Naive B cell (primary cell): Measurements from ENCODE around the gene LRFN3. TPM values are rescaled to one million over a fixed set of nuclear protein-coding genes. Genes with fewer than 3 reads are reported as not detected.

Source experiments
- ATAC-seq, 2 donors: fragments of 150-1000 bp; cut with Tn5 transposase; 2 replicates each; pipeline ENCODE4 v1.10.0; 2021; ENCODE audit warnings: low read depth in 2 of 2, mild to moderate bottlenecking in 2 of 2, moderate library complexity in 2 of 2
- DNase-seq: peaks from one replicate; pipeline ENCODE4 v3.0.0; 2022
- H3K27ac Mint-ChIP-seq, 6 donors: one replicate each; pipeline ENCODE4 v1.8.0; 2020 to 2022; ENCODE audit warnings: mild to moderate bottlenecking in 6 of 6, mixed read lengths in 6 of 6, moderate library complexity in 5 of 6, inconsistent platforms in 2 of 6
- H3K27me3 Mint-ChIP-seq, 3 donors: one replicate each; pipeline ENCODE4 v1.8.0; 2021 to 2022; ENCODE audit warnings: mixed read lengths in 3 of 3, mild to moderate bottlenecking in 1 of 3
- H3K36me3 Mint-ChIP-seq, 2 donors: one replicate each; pipeline ENCODE4 v1.8.0; 2020 to 2022; ENCODE audit warnings: mixed read lengths in 2 of 2, inconsistent platforms in 1 of 2, mild to moderate bottlenecking in 1 of 2
- H3K4me1 Mint-ChIP-seq, 3 donors: one replicate each; pipeline ENCODE4 v1.8.0; 2020 to 2022; ENCODE audit warnings: mixed read lengths in 3 of 3, inconsistent platforms in 1 of 3, mild to moderate bottlenecking in 1 of 3, moderate library complexity in 1 of 3
- H3K4me3 Mint-ChIP-seq, 8 donors: one replicate each; pipeline ENCODE4 v1.8.0; 2020 to 2022; ENCODE audit warnings: mild to moderate bottlenecking in 8 of 8, mixed read lengths in 8 of 8, moderate library complexity in 8 of 8, inconsistent platforms in 2 of 8
- H3K9me3 Mint-ChIP-seq, 7 donors: one replicate each; pipeline ENCODE4 v1.8.0; 2020 to 2022; ENCODE audit warnings: mixed read lengths in 7 of 7, mild to moderate bottlenecking in 5 of 7, inconsistent platforms in 2 of 7, moderate library complexity in 1 of 7
- polyA plus RNA-seq, 6 donors: library from polyadenylated mRNA; unstranded; fragments of 300-500 nt; fragmentation: Illumina TruSeq; gene quantifications; one replicate each; pipeline ENCODE4 v1.2.3, GENCODE V29; 2021; ENCODE audit warnings: low read depth in 6 of 6

Gene LRFN3
- polyA plus RNA-seq, 6 donors from 2014 or later: 0.12 to 0.22 (median 0.14) TPM; not detected in 3

GRCh38 chr19:35991731-35992450 lies 55.7 kb downstream of the LRFN3 start:
- Mint-ChIP-seq H3K27ac (no peak overlapping the region), H3K4me3 (peak overlapping the region in 2 of 8 donors; percentile 50 to 94)

GRCh38 chr19:35992907-35993765 lies 57.0 kb downstream of the LRFN3 start:
- no peaks in the 10 kb centered on the region for H3K9me3 Mint-ChIP-seq
- H3K27me3 Mint-ChIP-seq: no peaks in the 10 kb centered on the region
- H3K4me3 Mint-ChIP-seq: peak overlapping the region in 5 of 8 donors; percentile 18 to 95 (median 82)
- DNase-seq: no peak
- peaks cover 0 to 4% of the 10 kb centered on the region in 2 donors for H3K36me3 Mint-ChIP-seq
- H3K4me1 Mint-ChIP-seq: peaks cover 25 to 35% (median 32%) of the 10 kb centered on the region in 3 donors
- H3K27ac Mint-ChIP-seq: peak overlapping the region in 2 of 6 donors; percentile 29 to 36
- no peak for ATAC-seq

More at GRCh38 chr19:35991731-35992450, 55.7 kb downstream of the LRFN3 start:
- DNase-seq (no peak), ATAC-seq (no peak)
- H3K9me3 Mint-ChIP-seq: no peaks in the 10 kb centered on the region
- peaks cover 19 to 29% (median 28%) of the 10 kb centered on the region in 3 donors for H3K4me1 Mint-ChIP-seq
- H3K36me3 Mint-ChIP-seq: no peaks in the 10 kb centered on the region
- peaks cover 0 to under 1% (median 0%) of the 10 kb centered on the region in 3 donors for H3K27me3 Mint-ChIP-seq

GRCh38 chr19:35993923-35994598 lies 57.9 kb downstream of the LRFN3 start:
- peak overlapping the region; percentile 76 to 98 (median 94) for H3K4me3 Mint-ChIP-seq

More at GRCh38 chr19:35993923-35994598, 57.9 kb downstream of the LRFN3 start:
- H3K27ac Mint-ChIP-seq: peak overlapping the region in 4 of 6 donors; percentile 39 to 93 (median 70)
- H3K36me3 Mint-ChIP-seq: peaks cover 0 to 4% of the 10 kb centered on the region in 2 donors
- peaks cover 25 to 36% (median 34%) of the 10 kb centered on the region in 3 donors for H3K4me1 Mint-ChIP-seq
- no peaks in the 10 kb centered on the region for H3K27me3 Mint-ChIP-seq
- peak; percentile 13 for DNase-seq
- H3K9me3 Mint-ChIP-seq: no peaks in the 10 kb centered on the region
- ATAC-seq: no peak

Other genes with a start within 250 kb of the LRFN3 start
- 1 to 10 TPM in 1 of 6 donors, under 1 TPM in 4, not detected in 1; 0.21 to 1.3 (median 0.70) TPM for gene ZBTB32, start 231.8 kb upstream of the LRFN3 start, polyA plus RNA-seq
- 1 to 10 TPM in 2 of 6 donors, under 1 TPM in 4; 0.35 to 2.2 (median 0.76) TPM for gene KMT2B, start 218.4 kb upstream of the LRFN3 start, polyA plus RNA-seq
- 100 to 1,000 TPM; 114 to 195 (median 134) TPM for gene IGFLR1, start 193.9 kb upstream of the LRFN3 start, polyA plus RNA-seq
- gene U2AF1L4, start 191.0 kb upstream of the LRFN3 start, polyA plus RNA-seq: 10 to 100 TPM; 26.1 to 41.0 (median 32.5) TPM
- gene PSENEN, start 190.7 kb upstream of the LRFN3 start, polyA plus RNA-seq: 100 to 1,000 TPM in 2 of 6 donors, 10 to 100 TPM in 4; 82.4 to 105 (median 94.3) TPM
- gene LIN37, start 187.8 kb upstream of the LRFN3 start, polyA plus RNA-seq: 10 to 100 TPM in 3 of 6 donors, 1 to 10 TPM in 3; 8.1 to 17.9 (median 11.1) TPM
- not detected for gene HSPB6, start 179.3 kb upstream of the LRFN3 start, polyA plus RNA-seq
- gene PROSER3, start 178.2 kb upstream of the LRFN3 start, polyA plus RNA-seq: 10 to 100 TPM in 1 of 6 donors, 1 to 10 TPM in 4, not detected in 1; 3.2 to 13.9 (median 9.0) TPM
- under 1 TPM in 1 of 6 donors, not detected in 5; 0.58 TPM for gene ARHGAP33, start 160.8 kb upstream of the LRFN3 start, polyA plus RNA-seq
- not detected for gene PRODH2, start 123.5 kb upstream of the LRFN3 start, polyA plus RNA-seq
- not detected for gene NPHS1, start 83.9 kb upstream of the LRFN3 start, polyA plus RNA-seq
- gene KIRREL2, start 79.5 kb upstream of the LRFN3 start, polyA plus RNA-seq: not detected
- gene APLP1, start 67.8 kb upstream of the LRFN3 start, polyA plus RNA-seq: not detected
- gene NFKBID, start 35.8 kb upstream of the LRFN3 start, polyA plus RNA-seq: 10 to 100 TPM; 13.5 to 79.7 (median 55.3) TPM
- gene HCST, start 33.8 kb upstream of the LRFN3 start, polyA plus RNA-seq: 10 to 100 TPM; 33.8 to 58.5 (median 47.5) TPM
- gene TYROBP, start 28.1 kb upstream of the LRFN3 start, polyA plus RNA-seq: 10 to 100 TPM in 2 of 6 donors, 1 to 10 TPM in 4; 3.4 to 28.6 (median 8.3) TPM
- 10 to 100 TPM; 30.0 to 58.0 (median 48.8) TPM for gene SDHAF1, start 58.8 kb downstream of the LRFN3 start, polyA plus RNA-seq
- gene SYNE4, start 72.4 kb downstream of the LRFN3 start, polyA plus RNA-seq: under 1 TPM in 1 of 6 donors, not detected in 5; 0.24 TPM
- gene ALKBH6, start 77.8 kb downstream of the LRFN3 start, polyA plus RNA-seq: 10 to 100 TPM; 13.7 to 28.9 (median 19.1) TPM
- gene CLIP3, start 96.5 kb downstream of the LRFN3 start, polyA plus RNA-seq: 1 to 10 TPM in 1 of 6 donors, not detected in 5; 1.8 TPM
- 1 to 10 TPM; 1.4 to 7.3 (median 3.6) TPM for gene THAP8, start 117.9 kb downstream of the LRFN3 start, polyA plus RNA-seq
- under 1 TPM in 2 of 6 donors, not detected in 4; 0.07 to 0.25 TPM for gene WDR62, start 118.5 kb downstream of the LRFN3 start, polyA plus RNA-seq
- not detected for gene OVOL3, start 174.8 kb downstream of the LRFN3 start, polyA plus RNA-seq
- gene POLR2I, start 178.5 kb downstream of the LRFN3 start, polyA plus RNA-seq: 100 to 1,000 TPM; 112 to 139 (median 126) TPM
- 100 to 1,000 TPM; 142 to 230 (median 163) TPM for gene TBCB, start 179.1 kb downstream of the LRFN3 start, polyA plus RNA-seq
- 100 to 1,000 TPM in 5 of 6 donors, 10 to 100 TPM in 1; 93.5 to 156 (median 111) TPM for gene CAPNS1, start 203.7 kb downstream of the LRFN3 start, polyA plus RNA-seq
- gene COX7A1, start 216.1 kb downstream of the LRFN3 start, polyA plus RNA-seq: not detected